CD4-positive, alpha-beta T cell treated with Interleukin-12 subunit alpha and Interleukin-12 subunit beta, for 1 hour (primary cell): ENCODE data around the gene LDLRAP1.

Source experiments
- DNase-seq: peaks from one replicate; pipeline ENCODE4 v3.0.0-alpha.2; 2020

Gene LDLRAP1, protein sequence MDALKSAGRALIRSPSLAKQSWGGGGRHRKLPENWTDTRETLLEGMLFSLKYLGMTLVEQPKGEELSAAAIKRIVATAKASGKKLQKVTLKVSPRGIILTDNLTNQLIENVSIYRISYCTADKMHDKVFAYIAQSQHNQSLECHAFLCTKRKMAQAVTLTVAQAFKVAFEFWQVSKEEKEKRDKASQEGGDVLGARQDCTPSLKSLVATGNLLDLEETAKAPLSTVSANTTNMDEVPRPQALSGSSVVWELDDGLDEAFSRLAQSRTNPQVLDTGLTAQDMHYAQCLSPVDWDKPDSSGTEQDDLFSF

DNA sequence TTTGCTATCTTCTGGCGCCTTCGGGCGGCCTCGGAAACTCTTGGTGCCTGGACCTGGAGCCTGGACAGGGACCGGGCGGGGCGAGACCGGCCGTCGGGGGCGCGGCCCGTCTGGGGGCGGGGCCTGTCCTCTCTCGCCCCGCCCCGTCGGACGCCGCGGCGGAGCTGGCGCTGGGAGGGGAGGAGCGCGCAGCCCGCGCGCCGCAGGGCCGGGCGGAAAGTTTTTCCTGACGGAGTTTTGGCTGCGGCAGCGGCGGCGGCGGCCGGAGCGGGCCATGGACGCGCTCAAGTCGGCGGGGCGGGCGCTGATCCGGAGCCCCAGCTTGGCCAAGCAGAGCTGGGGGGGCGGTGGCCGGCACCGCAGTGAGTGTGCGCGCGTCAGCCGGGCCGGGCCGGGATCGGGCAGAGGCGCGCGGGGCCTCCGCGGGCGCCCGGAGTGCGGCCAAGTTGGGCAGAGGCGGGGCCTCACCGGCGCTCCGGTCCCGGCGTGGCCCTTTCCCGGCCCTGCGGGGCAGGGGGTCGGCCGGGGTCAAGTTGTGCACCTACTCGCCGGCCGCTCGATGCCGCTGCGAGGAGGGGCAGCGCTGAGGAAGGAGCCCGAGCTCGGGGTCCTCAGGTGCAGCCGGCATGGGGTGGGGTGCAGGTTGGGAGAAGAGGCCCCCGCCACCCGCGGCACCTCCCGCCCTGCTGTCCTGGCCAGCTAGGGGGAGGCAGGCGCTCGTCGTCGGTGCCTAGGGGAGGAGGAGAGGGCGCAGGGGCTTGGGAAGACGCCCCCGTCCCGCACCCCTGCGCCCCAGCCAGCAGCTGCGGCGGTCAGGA, at the start of gene LDLRAP1:
Gene LDLRAP1, plus strand, starts transcription at position 182 of the 818 bp plus-strand sequence. Its CDS starts 93 bp downstream, at position 275.
- peak; percentile 72 for DNase-seq

GRCh38 chr1:25494952-25495351, 48.5 kb upstream of the LDLRAP1 start:
- DNase-seq, result no peak

GRCh38 chr1:25500694-25501093, 42.7 kb upstream of the LDLRAP1 start:
- DNase-seq, result no peak

- DNase-seq, result peak; percentile 12
These were observed 42.0 kb upstream of the LDLRAP1 start for GRCh38 chr1:25501235-25502058.

- DNase-seq, result no peak
These were observed 40.4 kb upstream of the LDLRAP1 start for GRCh38 chr1:25502957-25503356.

- peak; percentile 73 for DNase-seq
These were observed 39.6 kb upstream of the LDLRAP1 start for GRCh38 chr1:25503551-25504426.

DNA sequence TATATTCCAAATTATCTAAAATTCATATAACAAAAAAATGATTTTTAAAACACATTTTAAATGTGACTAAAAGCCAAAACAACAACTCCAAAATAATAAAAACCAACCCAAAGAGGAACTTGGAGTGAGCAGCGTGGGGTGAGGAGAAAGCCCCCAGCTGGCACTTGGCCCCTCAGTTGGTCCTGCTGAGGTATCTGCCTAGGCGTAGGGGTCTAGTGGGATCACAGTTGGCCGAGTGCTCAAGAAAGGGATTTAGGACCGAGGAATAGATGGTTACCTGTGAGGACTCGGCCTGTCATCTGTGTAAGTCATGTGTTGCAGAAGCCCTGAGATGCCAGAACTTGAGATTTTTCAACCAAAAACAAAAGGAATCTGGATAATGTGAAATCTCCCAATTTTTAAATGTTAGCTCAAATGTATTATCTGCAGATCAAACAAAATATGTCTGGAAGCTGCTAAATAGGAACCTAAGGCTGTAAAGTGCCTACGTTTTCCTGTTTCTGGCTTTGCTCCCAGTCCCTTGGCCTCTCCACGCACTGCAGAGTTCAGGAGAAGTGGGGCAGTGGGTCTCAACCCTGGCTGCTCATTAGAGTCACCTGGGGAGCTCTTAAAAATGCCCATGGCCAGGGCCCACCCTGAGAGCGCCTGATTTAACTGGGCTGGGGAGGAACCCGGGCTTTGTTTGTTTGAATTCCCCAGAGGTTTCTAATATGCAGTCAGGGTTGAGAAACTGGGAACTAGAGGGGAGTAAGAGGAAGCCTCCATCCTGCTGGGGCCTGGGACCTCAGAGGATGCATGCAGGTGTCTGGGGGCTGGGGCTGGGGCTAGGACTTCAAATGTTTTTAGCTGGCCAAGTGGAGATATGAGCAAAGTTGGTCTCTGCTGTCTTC, 38.5 kb upstream of the LDLRAP1 start:
- no peak for DNase-seq

DNA sequence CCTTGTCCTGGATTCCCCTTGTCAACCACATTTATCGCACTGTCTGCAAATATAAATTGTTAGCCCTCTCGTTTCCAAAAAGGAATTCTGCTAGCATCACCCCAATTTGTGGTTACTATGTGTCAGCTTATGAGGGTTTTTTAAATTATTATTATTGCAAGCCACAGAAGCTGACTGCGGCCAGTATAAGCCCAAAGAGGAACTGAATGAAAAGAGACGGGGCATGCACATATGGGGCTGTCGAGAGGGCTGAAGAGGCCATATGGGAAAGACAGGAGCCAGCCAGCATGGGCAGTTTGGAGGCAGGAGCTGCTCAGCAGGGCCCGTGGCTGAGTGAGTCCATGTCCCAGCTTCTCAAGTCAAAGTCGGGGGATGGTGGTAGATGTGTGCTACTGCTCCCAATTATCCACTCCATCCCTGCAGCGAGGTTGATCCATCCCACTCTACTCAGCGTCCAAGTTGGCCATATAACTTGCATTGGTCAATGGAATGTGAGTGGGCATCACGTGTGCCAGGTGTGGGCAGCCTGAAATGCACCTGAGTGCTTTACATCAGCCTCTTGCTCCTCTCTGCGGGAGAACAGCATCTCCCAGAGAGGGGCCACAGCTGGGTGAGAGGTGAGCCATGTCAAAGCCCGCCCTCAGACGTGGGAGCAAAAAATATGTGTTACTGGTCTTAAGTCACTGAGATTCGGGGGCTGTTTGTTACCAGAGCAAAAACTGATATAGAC, 37.6 kb upstream of the LDLRAP1 start:
- no peak for DNase-seq

GRCh38 chr1:25506566-25507463, 36.6 kb upstream of the LDLRAP1 start:
- peak; percentile 34 for DNase-seq

DNA sequence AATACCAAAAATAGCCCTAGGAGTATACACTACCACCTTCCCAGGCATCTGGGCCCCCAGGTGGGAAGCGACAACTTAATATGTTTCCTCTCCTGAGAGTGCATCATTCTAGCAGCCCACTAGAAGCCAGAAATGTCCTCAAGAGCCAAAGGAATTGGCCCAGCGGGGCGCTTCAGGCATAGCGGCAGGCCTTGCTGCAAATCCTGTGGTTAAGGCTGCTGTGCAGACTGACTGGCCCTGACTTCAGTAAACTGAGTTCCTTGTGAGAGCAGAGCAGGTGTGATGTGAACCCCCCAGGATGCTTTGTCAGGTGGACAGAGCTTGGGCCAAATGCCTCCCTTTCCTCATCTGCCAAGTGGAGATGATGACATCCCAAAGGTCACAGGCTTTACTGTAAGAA, 29.7 kb upstream of the LDLRAP1 start:
- DNase-seq, result no peak

GRCh38 chr1:25515033-25515432, 28.4 kb upstream of the LDLRAP1 start:
- no peak for DNase-seq

GRCh38 chr1:25516686-25517085, 26.7 kb upstream of the LDLRAP1 start:
- no peak for DNase-seq

DNA sequence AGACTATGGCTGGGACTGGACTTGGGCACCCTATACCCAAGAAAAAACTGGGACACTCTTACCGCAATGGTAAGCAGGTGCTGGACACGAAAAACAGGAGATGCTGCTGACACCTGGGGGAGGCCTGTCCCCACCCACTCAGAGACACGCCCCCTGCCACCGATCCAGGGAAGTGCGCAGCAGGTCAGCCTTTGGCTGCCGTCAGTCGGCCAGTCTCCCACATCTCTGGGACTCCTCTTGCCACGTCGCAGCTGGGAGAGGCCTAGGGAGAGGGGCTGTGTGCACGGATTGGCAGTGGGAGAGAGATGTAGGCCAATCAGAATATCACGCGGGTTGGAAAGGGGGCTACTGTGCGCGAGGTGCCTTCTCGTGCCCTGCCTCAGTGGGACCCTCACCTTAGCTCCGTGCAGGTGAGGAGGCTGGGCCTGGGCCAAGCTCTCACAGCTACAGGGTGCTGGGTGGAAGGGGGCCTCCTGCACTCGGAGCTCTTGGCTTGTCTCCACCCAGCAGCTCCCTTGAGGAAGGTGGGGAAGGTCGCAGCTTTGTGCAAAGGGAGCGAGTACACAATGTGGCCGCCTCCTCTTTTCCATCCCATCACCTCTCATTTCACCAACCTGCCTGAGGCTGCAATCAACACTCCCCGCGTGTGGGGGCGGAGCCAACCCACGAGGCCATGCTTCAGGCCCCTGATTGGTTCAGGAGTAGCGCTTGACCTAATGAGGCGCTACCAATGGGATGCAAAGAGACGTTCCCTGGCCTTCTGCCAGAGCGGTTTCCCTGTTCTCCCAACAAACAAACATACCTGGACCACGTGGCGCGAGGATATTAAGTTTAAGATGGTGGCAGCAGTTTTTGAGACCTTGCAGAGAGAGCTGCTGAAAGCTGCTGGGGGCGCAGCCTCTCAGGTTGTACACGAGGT, 25.7 kb upstream of the LDLRAP1 start:
- DNase-seq, result no peak

GRCh38 chr1:25519624-25520023, 23.8 kb upstream of the LDLRAP1 start:
- DNase-seq, result no peak

DNA sequence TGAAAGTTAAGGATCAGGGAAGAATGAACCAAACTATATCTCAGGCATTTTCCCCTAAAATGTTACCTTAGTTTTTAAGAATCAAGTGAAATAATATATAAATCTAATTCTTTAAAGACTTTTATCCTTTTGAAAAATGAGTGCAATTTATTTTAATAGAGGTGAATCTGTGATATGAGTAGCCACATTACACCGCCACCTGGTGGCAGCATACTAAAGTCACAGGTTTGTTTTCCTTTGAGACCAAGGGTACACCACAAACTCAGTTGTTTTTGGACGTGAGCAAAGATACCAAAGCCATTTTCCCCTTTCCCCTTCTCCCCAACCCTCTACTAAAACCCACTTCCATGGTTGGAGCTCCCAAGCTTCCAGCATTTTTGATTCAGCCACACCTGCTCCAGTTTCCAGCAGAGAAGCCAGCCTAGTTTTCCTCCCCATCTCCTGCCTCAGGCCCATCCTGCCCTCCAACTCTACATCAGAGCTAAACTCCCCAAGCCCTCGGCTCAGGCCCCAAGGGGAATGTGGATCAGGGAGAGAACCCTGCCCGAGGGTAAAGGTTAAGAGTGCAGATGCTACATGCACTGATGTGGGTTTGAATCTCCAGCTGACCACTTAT, 22.9 kb upstream of the LDLRAP1 start:
- DNase-seq, result peak; percentile 73

GRCh38 chr1:25522031-25522655, 21.3 kb upstream of the LDLRAP1 start:
- DNase-seq, result no peak

GRCh38 chr1:25523542-25523941, 19.9 kb upstream of the LDLRAP1 start:
- no peak for DNase-seq
